OCI-LY7 (cell line): ENCODE data around the gene LGI4. TPM values are rescaled to one million over a fixed set of nuclear protein-coding genes. Genes with fewer than 3 reads are reported as not detected.

Experiments
- BruUV-seq: library from RNA; stranded (reverse); fragments of 400-500 nt; replicated peaks from 2 replicates; lab custom pipeline; 2021; lab: Mats Ljungman, UMichigan
- CTCF ChIA-PET: fragments of 300-600 bp; sonication (Branson Sonifier 250); formaldehyde crosslinking; loops from one replicate; lab custom pipeline; 2022; ENCODE audit warnings: antibody characterized with exemption; ENCODE audit not compliant: unreplicated experiment; lab: Charles Lee
- POLR2A ChIA-PET: fragments of 300-600 bp; sonication (Branson Sonifier 250); formaldehyde crosslinking; loops from one replicate; lab custom pipeline; 2022; ENCODE audit warnings: antibody characterized with exemption; lab: Charles Lee
- DNase-seq: peaks from one replicate; pipeline ENCODE4 v3.0.0-alpha.2; 2015; ENCODE audit warnings: low spot score
- H2AFZ ChIP-seq: fragments of 200-600 bp; sonication (generic), shearing (Covaris generic); 2 replicates; pipeline ENCODE4 v1.6.1; 2014; ENCODE audit warnings: mild to moderate bottlenecking, antibody characterized with exemption, low read length, moderate library complexity
- H3K27ac ChIP-seq: fragments of 200-600 bp; sonication (generic); 2 replicates; pipeline ENCODE4 v1.5.1; 2014; ENCODE audit warnings: mixed run types, low read depth, mild to moderate bottlenecking, moderate library complexity, low read length, inconsistent platforms; ENCODE audit not compliant: poor library complexity, severe bottlenecking
- H3K36me3 ChIP-seq: fragments of 200-600 bp; sonication (generic); 2 replicates; pipeline ENCODE4 v1.6.1; 2014; ENCODE audit warnings: mild to moderate bottlenecking, antibody characterized with exemption, low read length, moderate library complexity, mixed read lengths; ENCODE audit not compliant: insufficient read depth
- H3K4me1 ChIP-seq: fragments of 200-600 bp; sonication (generic); 2 replicates; pipeline ENCODE4 v1.5.1; 2014; ENCODE audit warnings: mild to moderate bottlenecking, low read length; ENCODE audit not compliant: insufficient read depth, poor library complexity, severe bottlenecking
- H3K4me2 ChIP-seq: fragments of 200-600 bp; sonication (generic); 2 replicates; pipeline ENCODE4 v1.6.1; 2014; ENCODE audit warnings: mild to moderate bottlenecking, low read length
- H3K4me3 ChIP-seq: fragments of 200-600 bp; sonication (generic); 2 replicates; pipeline ENCODE4 v1.5.1; 2014; ENCODE audit warnings: mild to moderate bottlenecking, low read depth, low read length; ENCODE audit not compliant: poor library complexity, severe bottlenecking
- H3K79me2 ChIP-seq: fragments of 200-600 bp; sonication (generic); 2 replicates; pipeline ENCODE4 v1.6.1; 2016; ENCODE audit warnings: low read depth, mild to moderate bottlenecking, low read length, moderate library complexity, mixed read lengths; ENCODE audit not compliant: insufficient read depth
- H3K9me2 ChIP-seq: fragments of 200-600 bp; sonication (generic); 2 replicates; pipeline ENCODE4 v1.6.1; 2016; ENCODE audit warnings: mild to moderate bottlenecking, low read length, mixed read lengths; ENCODE audit not compliant: insufficient read depth
- H3K9me3 ChIP-seq: fragments of 200-600 bp; sonication (generic); 2 replicates; pipeline ENCODE4 v1.6.1; 2014; ENCODE audit warnings: mild to moderate bottlenecking, mixed run types, low read length, mixed read lengths
- H4K20me1 ChIP-seq: fragments of 200-600 bp; sonication (generic); 2 replicates; pipeline ENCODE4 v1.6.1; 2014; ENCODE audit warnings: mild to moderate bottlenecking, antibody characterized with exemption, low read length, moderate library complexity, mixed read lengths; ENCODE audit not compliant: insufficient read depth
- CTCF ChIP-seq: fragments of 200-600 bp; sonication (generic); conservative IDR thresholded peaks from 2 replicates; pipeline ENCODE4 v1.5.1; 2014; ENCODE audit warnings: mild to moderate bottlenecking, antibody characterized with exemption, low read length, moderate library complexity, mixed read lengths
- EZH2phosphoT487 ChIP-seq: fragments of 200-600 bp; sonication (generic); IDR thresholded peaks from 2 replicates; pipeline ENCODE4 v1.6.1; 2018; ENCODE audit warnings: low read depth, borderline replicate concordance, mild to moderate bottlenecking, mixed run types, antibody characterized with exemption, low read length, moderate library complexity, mixed read lengths
- intact Hi-C: fragments of 100-400 bp; cut with micrococcal nuclease; formaldehyde crosslinking; loops from one replicate; pipeline ENCODE4 v1.10.0; 2022; ENCODE audit not compliant: unreplicated experiment
- total RNA-seq, 2 experiments: library from RNA; depleted of rRNA in 1 of 2; stranded (reverse); fragments of >200 nt in 1 of 2; shearing (Covaris generic) in 1 of 2; gene quantifications; 2 replicates each; pipeline ENCODE4 v1.2.3, GENCODE V29; 2014 to 2022

LGI4 gene
- total RNA-seq, 2 experiments from 2014 or later: 0.28 to 5.9 TPM

- DNase-seq: no peak
- H3K4me2 ChIP-seq: no peak overlapping the region
- BruUV-seq: no TSS peak
- no peaks in the 10 kb centered on the region for H3K9me2 ChIP-seq
- POLR2A ChIA-PET: interaction anchor here (0.7 kb wide), 1 partner anchor 10 kb away, joined by 3 read pairs; no protein-coding TSS in a partner anchor
- TF ChIP-seq EZH2phosphoT487 (no peak), CTCF (no peak)
- no peaks in the 10 kb centered on the region for H3K4me1 ChIP-seq
- peaks cover 56% of the 10 kb centered on the region for H3K36me3 ChIP-seq
- H3K4me3 ChIP-seq: no peak overlapping the region
- no peaks in the 10 kb centered on the region for H4K20me1 ChIP-seq
- H2AFZ ChIP-seq: no peak overlapping the region
- H3K27ac ChIP-seq: no peak overlapping the region
- CTCF ChIA-PET: no interaction called here
- H3K9me3 ChIP-seq: peaks cover 9% of the 10 kb centered on the region; the same call in 1 of the 2 replicates
- intact Hi-C loops: no loop called here
- no peaks in the 10 kb centered on the region for H3K79me2 ChIP-seq
Measured at GRCh38 chr19:35170359-35171061, 35.7 kb upstream of the LGI4 start.

GRCh38 chr19:35169221-35169995 is 34.5 kb upstream of the LGI4 start:
- no peak overlapping the region for H3K4me3 ChIP-seq
- H4K20me1 ChIP-seq: no peaks in the 10 kb centered on the region
- peaks cover 67% of the 10 kb centered on the region for H3K36me3 ChIP-seq
- peaks cover 19% of the 10 kb centered on the region; the same call in 1 of the 2 replicates for H3K9me3 ChIP-seq
- TF ChIP-seq CTCF (no peak), EZH2phosphoT487 (no peak)
- H2AFZ ChIP-seq: no peak overlapping the region
- CTCF ChIA-PET: interaction anchor here (1.1 kb wide), 1 partner anchor 34 kb away, joined by 3 read pairs; no protein-coding TSS in a partner anchor
- intact Hi-C loops: no loop called here
- DNase-seq: no peak
- H3K4me2 ChIP-seq: no peak overlapping the region
- POLR2A ChIA-PET: interaction anchor here (0.9 kb wide), 1 partner anchor 28 kb away, joined by 3 read pairs; no protein-coding TSS in a partner anchor
- no peak overlapping the region for H3K27ac ChIP-seq
- H3K79me2 ChIP-seq: no peaks in the 10 kb centered on the region
- BruUV-seq: no TSS peak
- no peaks in the 10 kb centered on the region for H3K9me2 ChIP-seq
- no peaks in the 10 kb centered on the region for H3K4me1 ChIP-seq
